SK-N-SH treated with all-trans-retinoic acid at 6 μM for 48 hours (cell line): ENCODE measurements around the gene RAD23A.

Experiments used
- ATAC-seq: fragments of 200-7000 bp; cut with Tn5 transposase; 3 replicates; pipeline ENCODE4 v1.9.1; 2020; ENCODE audit warnings: mild to moderate bottlenecking, moderate library complexity
- BACH2 ChIP-seq: fragments of 250-450 bp; sonication (Bioruptor Pico); IDR thresholded peaks from 2 replicates; pipeline ENCODE4 v1.9.0; 2021; ENCODE audit warnings: mild to moderate bottlenecking, borderline replicate concordance
- GLIS3 ChIP-seq: fragments of 250-450 bp; sonication (Bioruptor Pico); IDR thresholded peaks from 2 replicates; pipeline ENCODE4 v1.5.0; 2020; ENCODE audit warnings: mild to moderate bottlenecking, moderate library complexity
- OSR1 ChIP-seq: fragments of 250-450 bp; sonication (Bioruptor Pico); IDR thresholded peaks from 2 replicates; pipeline ENCODE4 v1.8.0; 2022; ENCODE audit warnings: moderate library complexity, mild to moderate bottlenecking, inconsistent platforms
- PPARA ChIP-seq: fragments of 250-450 bp; sonication (Bioruptor Pico); IDR thresholded peaks from 2 replicates; pipeline ENCODE4 v1.5.0; 2020; ENCODE audit warnings: mild to moderate bottlenecking, borderline replicate concordance
- RARB ChIP-seq: fragments of 250-450 bp; sonication (Bioruptor Pico); IDR thresholded peaks from 2 replicates; pipeline ENCODE4 v1.8.0; 2021; ENCODE audit warnings: mild to moderate bottlenecking, moderate library complexity
- TCF4 ChIP-seq: fragments of 250-450 bp; sonication (Bioruptor Pico); IDR thresholded peaks from 2 replicates; pipeline ENCODE4 v1.8.0; 2021; ENCODE audit warnings: mild to moderate bottlenecking, moderate library complexity, borderline replicate concordance
- ZC3H10 ChIP-seq: fragments of 250-450 bp; sonication (Bioruptor Pico); IDR thresholded peaks from 2 replicates; pipeline ENCODE4 v1.5.1; 2021; ENCODE audit warnings: mild to moderate bottlenecking, moderate library complexity
- ZFP3 ChIP-seq: fragments of 250-450 bp; sonication (Bioruptor Pico); IDR thresholded peaks from 2 replicates; pipeline ENCODE4 v1.5.0; 2020; ENCODE audit warnings: mild to moderate bottlenecking, moderate library complexity
- ZNF565 ChIP-seq: fragments of 450-650 bp; formaldehyde crosslinking; conservative IDR thresholded peaks from 2 replicates; pipeline ENCODE4 v1.5.0; 2020; ENCODE audit warnings: low read depth, mild to moderate bottlenecking, moderate library complexity
- ZNF70 ChIP-seq: fragments of 450-650 bp; formaldehyde crosslinking; IDR thresholded peaks from 2 replicates; pipeline ENCODE4 v1.5.0; 2020; ENCODE audit warnings: mild to moderate bottlenecking, moderate library complexity
- ZNF8 ChIP-seq: fragments of 450-650 bp; formaldehyde crosslinking; IDR thresholded peaks from 2 replicates; pipeline ENCODE4 v1.5.0; 2020; ENCODE audit warnings: mild to moderate bottlenecking, moderate library complexity
- TF ChIP-seq, protein P1 (sequence below): fragments of 250-450 bp; sonication (Bioruptor Pico); IDR thresholded peaks from 2 replicates; pipeline ENCODE4 v1.5.1; 2021; ENCODE audit warnings: mild to moderate bottlenecking, moderate library complexity
- TF ChIP-seq, protein P2 (sequence below): fragments of 250-450 bp; sonication (Bioruptor Pico); IDR thresholded peaks from 2 replicates; pipeline ENCODE4 v1.8.0; 2020; ENCODE audit warnings: mild to moderate bottlenecking, moderate library complexity, borderline replicate concordance
- TF ChIP-seq, protein P3 (sequence below): fragments of 250-450 bp; sonication (Bioruptor Pico); IDR thresholded peaks from 2 replicates; pipeline ENCODE4 v1.5.0; 2020; ENCODE audit warnings: mild to moderate bottlenecking, moderate library complexity
- TF ChIP-seq, protein P4 (sequence below): fragments of 250-450 bp; sonication (Bioruptor Pico); IDR thresholded peaks from 2 replicates; pipeline ENCODE4 v1.8.0; 2021; ENCODE audit warnings: low read depth, mild to moderate bottlenecking, moderate library complexity, borderline replicate concordance

The RAD23A gene

DNA sequence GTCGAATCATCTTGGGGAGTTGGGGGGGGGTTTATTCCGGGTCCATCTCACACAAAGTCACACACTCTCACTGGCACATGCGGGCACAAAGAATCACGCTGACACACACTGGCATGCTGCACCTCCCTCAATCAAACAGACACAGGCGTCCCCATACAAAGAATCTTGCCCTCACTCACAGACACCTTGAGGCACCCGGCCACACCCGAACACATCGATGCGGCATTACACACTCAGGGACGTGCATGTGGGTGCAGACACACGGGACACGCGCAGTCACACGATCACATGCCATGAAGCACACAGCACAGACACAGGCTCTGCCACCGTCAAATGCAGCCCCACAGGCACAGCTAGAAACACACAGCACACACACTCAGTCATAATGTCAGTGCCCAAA, 57.4 kb downstream of the RAD23A start:
- TF ChIP-seq GLIS3 (CRISPR knock-in tag) (no peak), BACH2 (no peak), ZNF70 (no peak), OSR1 (CRISPR knock-in tag) (no peak), ZNF565 (CRISPR knock-in tag) (no peak), ZFP3 (CRISPR knock-in tag) (no peak), ZC3H10 (CRISPR knock-in tag) (no peak), RARB (CRISPR knock-in tag) (no peak), ZNF8 (CRISPR knock-in tag) (no peak), PPARA (CRISPR knock-in tag) (no peak), TCF4 (no peak)
- TF ChIP-seq, protein P1, sequence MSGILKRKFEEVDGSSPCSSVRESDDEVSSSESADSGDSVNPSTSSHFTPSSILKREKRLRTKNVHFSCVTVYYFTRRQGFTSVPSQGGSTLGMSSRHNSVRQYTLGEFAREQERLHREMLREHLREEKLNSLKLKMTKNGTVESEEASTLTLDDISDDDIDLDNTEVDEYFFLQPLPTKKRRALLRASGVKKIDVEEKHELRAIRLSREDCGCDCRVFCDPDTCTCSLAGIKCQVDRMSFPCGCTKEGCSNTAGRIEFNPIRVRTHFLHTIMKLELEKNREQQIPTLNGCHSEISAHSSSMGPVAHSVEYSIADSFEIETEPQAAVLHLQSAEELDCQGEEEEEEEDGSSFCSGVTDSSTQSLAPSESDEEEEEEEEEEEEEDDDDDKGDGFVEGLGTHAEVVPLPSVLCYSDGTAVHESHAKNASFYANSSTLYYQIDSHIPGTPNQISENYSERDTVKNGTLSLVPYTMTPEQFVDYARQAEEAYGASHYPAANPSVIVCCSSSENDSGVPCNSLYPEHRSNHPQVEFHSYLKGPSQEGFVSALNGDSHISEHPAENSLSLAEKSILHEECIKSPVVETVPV (CRISPR knock-in tag), result no peak
- TF ChIP-seq, protein P2, sequence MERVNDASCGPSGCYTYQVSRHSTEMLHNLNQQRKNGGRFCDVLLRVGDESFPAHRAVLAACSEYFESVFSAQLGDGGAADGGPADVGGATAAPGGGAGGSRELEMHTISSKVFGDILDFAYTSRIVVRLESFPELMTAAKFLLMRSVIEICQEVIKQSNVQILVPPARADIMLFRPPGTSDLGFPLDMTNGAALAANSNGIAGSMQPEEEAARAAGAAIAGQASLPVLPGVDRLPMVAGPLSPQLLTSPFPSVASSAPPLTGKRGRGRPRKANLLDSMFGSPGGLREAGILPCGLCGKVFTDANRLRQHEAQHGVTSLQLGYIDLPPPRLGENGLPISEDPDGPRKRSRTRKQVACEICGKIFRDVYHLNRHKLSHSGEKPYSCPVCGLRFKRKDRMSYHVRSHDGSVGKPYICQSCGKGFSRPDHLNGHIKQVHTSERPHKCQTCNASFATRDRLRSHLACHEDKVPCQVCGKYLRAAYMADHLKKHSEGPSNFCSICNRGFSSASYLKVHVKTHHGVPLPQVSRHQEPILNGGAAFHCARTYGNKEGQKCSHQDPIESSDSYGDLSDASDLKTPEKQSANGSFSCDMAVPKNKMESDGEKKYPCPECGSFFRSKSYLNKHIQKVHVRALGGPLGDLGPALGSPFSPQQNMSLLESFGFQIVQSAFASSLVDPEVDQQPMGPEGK (CRISPR knock-in tag), result no peak
- TF ChIP-seq, protein P3, sequence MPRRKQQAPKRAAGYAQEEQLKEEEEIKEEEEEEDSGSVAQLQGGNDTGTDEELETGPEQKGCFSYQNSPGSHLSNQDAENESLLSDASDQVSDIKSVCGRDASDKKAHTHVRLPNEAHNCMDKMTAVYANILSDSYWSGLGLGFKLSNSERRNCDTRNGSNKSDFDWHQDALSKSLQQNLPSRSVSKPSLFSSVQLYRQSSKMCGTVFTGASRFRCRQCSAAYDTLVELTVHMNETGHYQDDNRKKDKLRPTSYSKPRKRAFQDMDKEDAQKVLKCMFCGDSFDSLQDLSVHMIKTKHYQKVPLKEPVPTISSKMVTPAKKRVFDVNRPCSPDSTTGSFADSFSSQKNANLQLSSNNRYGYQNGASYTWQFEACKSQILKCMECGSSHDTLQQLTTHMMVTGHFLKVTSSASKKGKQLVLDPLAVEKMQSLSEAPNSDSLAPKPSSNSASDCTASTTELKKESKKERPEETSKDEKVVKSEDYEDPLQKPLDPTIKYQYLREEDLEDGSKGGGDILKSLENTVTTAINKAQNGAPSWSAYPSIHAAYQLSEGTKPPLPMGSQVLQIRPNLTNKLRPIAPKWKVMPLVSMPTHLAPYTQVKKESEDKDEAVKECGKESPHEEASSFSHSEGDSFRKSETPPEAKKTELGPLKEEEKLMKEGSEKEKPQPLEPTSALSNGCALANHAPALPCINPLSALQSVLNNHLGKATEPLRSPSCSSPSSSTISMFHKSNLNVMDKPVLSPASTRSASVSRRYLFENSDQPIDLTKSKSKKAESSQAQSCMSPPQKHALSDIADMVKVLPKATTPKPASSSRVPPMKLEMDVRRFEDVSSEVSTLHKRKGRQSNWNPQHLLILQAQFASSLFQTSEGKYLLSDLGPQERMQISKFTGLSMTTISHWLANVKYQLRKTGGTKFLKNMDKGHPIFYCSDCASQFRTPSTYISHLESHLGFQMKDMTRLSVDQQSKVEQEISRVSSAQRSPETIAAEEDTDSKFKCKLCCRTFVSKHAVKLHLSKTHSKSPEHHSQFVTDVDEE (CRISPR knock-in tag), result no peak
- TF ChIP-seq, protein P4, sequence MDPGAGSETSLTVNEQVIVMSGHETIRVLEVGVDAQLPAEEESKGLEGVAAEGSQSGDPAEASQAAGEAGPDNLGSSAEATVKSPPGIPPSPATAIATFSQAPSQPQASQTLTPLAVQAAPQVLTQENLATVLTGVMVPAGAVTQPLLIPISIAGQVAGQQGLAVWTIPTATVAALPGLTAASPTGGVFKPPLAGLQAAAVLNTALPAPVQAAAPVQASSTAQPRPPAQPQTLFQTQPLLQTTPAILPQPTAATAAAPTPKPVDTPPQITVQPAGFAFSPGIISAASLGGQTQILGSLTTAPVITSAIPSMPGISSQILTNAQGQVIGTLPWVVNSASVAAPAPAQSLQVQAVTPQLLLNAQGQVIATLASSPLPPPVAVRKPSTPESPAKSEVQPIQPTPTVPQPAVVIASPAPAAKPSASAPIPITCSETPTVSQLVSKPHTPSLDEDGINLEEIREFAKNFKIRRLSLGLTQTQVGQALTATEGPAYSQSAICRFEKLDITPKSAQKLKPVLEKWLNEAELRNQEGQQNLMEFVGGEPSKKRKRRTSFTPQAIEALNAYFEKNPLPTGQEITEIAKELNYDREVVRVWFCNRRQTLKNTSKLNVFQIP, result no peak
- ATAC-seq, result no peak
